Retinal pigment epithelial cell (primary cell): ENCODE results near the gene CCN2.

ENCODE experiments used
- DNase-seq: peaks from one replicate; pipeline ENCODE4 v3.0.0-alpha.2; 2010; ENCODE audit warnings: low read depth
- H3K4me3 ChIP-seq: 2 replicates; pipeline ENCODE4 v1.5.1; 2011; ENCODE audit warnings: mild to moderate bottlenecking, low read length, control low read depth, moderate library complexity
- TF ChIP-seq, protein P1 (sequence below): conservative IDR thresholded peaks from 2 replicates; pipeline ENCODE4 v1.5.1; 2011; ENCODE audit warnings: low read depth, low read length, control low read depth, inconsistent platforms

Gene CCN2

GRCh38 chr6:131967948-131968347 is 16.8 kb upstream of the CCN2 start:
- H3K4me3 ChIP-seq: no peak overlapping the region
- no peak for DNase-seq
- TF ChIP-seq, protein P1, sequence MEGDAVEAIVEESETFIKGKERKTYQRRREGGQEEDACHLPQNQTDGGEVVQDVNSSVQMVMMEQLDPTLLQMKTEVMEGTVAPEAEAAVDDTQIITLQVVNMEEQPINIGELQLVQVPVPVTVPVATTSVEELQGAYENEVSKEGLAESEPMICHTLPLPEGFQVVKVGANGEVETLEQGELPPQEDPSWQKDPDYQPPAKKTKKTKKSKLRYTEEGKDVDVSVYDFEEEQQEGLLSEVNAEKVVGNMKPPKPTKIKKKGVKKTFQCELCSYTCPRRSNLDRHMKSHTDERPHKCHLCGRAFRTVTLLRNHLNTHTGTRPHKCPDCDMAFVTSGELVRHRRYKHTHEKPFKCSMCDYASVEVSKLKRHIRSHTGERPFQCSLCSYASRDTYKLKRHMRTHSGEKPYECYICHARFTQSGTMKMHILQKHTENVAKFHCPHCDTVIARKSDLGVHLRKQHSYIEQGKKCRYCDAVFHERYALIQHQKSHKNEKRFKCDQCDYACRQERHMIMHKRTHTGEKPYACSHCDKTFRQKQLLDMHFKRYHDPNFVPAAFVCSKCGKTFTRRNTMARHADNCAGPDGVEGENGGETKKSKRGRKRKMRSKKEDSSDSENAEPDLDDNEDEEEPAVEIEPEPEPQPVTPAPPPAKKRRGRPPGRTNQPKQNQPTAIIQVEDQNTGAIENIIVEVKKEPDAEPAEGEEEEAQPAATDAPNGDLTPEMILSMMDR: no peak

- DNase-seq: no peak
- TF ChIP-seq, protein P1: no peak
- no peak overlapping the region for H3K4me3 ChIP-seq
Observed at GRCh38 chr6:131966443-131966842, 15.3 kb upstream of the CCN2 start.

DNA sequence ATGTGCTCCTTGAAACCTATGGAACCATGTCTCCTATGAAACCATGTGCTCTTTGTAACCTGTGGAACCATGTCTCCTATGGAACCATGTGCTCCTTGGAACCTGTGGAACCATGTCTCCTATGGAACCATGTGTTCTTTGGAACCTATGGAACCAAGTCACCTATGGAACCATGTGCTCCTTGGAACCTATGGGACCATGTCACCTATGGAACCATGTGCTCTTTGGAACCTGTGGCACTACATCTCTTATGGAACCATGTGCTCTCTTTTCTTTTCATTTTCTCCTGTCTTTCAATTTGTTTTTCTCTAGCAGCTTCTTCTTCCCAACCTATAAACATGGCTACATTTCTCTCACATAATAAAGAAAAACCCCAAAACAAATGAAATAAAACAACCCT is 11.9 kb upstream of the CCN2 start:
- TF ChIP-seq, protein P1: no peak
- no peak overlapping the region for H3K4me3 ChIP-seq
- no peak for DNase-seq

- no peak overlapping the region for H3K4me3 ChIP-seq
- no peak for DNase-seq
- TF ChIP-seq, protein P1: peak; percentile 33
Observed at GRCh38 chr6:131960371-131961133, 9.4 kb upstream of the CCN2 start.

DNA sequence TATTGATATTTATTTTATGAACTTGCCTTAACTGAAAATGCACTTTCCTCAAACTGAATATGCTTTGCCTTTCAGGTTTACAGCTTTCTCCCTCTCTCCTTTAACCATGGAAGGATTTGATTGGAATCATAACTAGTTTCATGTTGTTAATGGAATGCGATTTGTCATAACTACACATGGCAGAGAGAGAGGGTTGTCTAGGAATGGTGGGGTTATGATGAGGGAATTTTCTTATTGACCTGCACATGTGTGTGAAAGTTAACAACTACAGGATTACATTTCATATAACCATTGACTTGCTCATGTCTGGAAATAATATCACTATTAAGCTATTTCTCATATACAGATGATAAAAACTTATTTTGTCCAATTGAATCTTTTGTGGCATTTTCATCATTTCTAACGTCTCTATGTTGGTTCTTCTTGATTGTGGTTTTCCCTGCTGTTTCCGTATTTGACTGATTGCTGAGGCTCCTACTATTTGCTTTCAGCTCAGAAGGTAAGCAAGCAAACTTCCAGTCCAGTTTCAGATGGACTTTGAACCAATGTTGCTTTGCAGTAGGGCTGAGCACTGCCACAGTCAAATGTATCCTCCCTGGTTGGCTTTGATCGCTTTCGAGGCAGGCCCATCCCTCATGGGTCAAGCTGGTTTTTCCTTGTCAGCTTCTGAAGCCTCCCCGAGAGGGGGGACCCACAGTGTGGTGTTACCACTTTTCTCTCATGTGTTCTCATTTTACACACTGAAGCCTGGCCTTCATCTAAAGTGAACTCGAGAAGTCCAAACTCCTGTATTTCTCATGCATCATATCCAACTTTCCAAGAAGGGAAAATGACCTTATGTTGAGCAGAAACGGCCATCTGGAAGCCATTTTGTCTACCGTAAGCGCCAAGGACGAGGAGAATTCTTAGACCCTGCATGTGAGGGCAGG is 7.6 kb upstream of the CCN2 start:
- TF ChIP-seq, protein P1: no peak
- DNase-seq: no peak
- no peak overlapping the region for H3K4me3 ChIP-seq

GRCh38 chr6:131958095-131958494 is 6.9 kb upstream of the CCN2 start:
- no peak overlapping the region for H3K4me3 ChIP-seq
- DNase-seq: no peak
- TF ChIP-seq, protein P1: no peak
